Heart right ventricle (tissue), 16 donors: ENCODE measurements around the gene MRPL53. TPM values are rescaled to one million over a fixed set of nuclear protein-coding genes. Genes with fewer than 3 reads are reported as not detected.

Experiments used
- ATAC-seq, 8 donors: fragments of 200-7000 bp; cut with Tn5 transposase; one replicate each; pipeline ENCODE4 v1.9.1; 2020; ENCODE audit warnings: mild to moderate bottlenecking in 8 of 8, moderate library complexity in 8 of 8, moderate number of reproducible peaks in 1 of 8
- DNase-seq, 2 donors: peaks; one replicate each; pipeline ENCODE4 v3.0.0-alpha.2; 2020
- H3K27ac ChIP-seq, 10 donors: fragments of 200-600 bp; sonication (generic) in 2 of 10; one replicate each; pipeline versions ENCODE4 v1.5.0 to v1.8.0; 2020 to 2022; ENCODE audit warnings: mild to moderate bottlenecking in 3 of 10
- H3K27me3 ChIP-seq, 7 donors: fragments of 200-600 bp; one replicate each; pipeline ENCODE4 v1.8.0; 2021 to 2022; ENCODE audit warnings: mild to moderate bottlenecking in 2 of 7
- H3K36me3 ChIP-seq, 9 donors: fragments of 200-600 bp; sonication (generic) in 1 of 9; one replicate each; pipeline versions ENCODE4 v1.5.0 to v1.8.0; 2020 to 2022; ENCODE audit warnings: mild to moderate bottlenecking in 2 of 9
- H3K4me1 ChIP-seq, 9 donors: fragments of 200-600 bp; sonication (generic) in 1 of 9; one replicate each; pipeline versions ENCODE4 v1.5.0 to v1.8.0; 2020 to 2022; ENCODE audit warnings: mild to moderate bottlenecking in 4 of 9
- H3K4me3 ChIP-seq, 10 donors: fragments of 200-600 bp; sonication (generic) in 2 of 10; one replicate each; pipeline versions ENCODE4 v1.5.0 to v1.8.0; 2020 to 2022; ENCODE audit warnings: mild to moderate bottlenecking in 7 of 10, moderate library complexity in 2 of 10
- H3K9me3 ChIP-seq, 11 donors: fragments of 200-600 bp in 10 of 11; sonication (generic) in 2 of 11; one replicate each; pipeline versions ENCODE4 v1.5.0 to v1.8.0; 2013 to 2022; ENCODE audit warnings: mild to moderate bottlenecking in 2 of 11, control low read depth in 1 of 11, moderate library complexity in 1 of 11
- WGBS, 2 donors: extraction: QIAGEN DNeasy Blood & Tissue Kit; methylation state at CpG; one replicate each; pipeline ENCODE4 v1.1.7; 2013; ENCODE audit warnings: inconsistent platforms in 1 of 2; 5-methylcytosine and 5-hydroxymethylcytosine counted together
- intact Hi-C, 10 donors: fragments of 100-400 bp; cut with DNase I; formaldehyde crosslinking; loops; one replicate each; pipeline versions ENCODE4 v1.11.1 to v1.14.2; 2022
- polyA plus RNA-seq, 2 donors: library from polyadenylated mRNA; stranded (reverse); fragments of 200-250 nt; gene quantifications; one replicate each; pipeline ENCODE4 v1.2.3, GENCODE V29; 2013
- total RNA-seq, 10 donors: library from RNA; stranded (reverse); fragmentation: NEBNext Ultra II Directional in 3 of 10; extraction: Animal tissue kit (Norgen Biotek cat#: 25700) in 3 of 10; gene quantifications; one replicate each; pipeline versions ENCODE4 v1.2.1 to v1.2.4, GENCODE V29; 2021 to 2023
- TF ChIP-seq, protein P1 (sequence below), 9 donors: fragments of 200-600 bp; sonication (generic) in 2 of 9; IDR thresholded peaks; one replicate each; pipeline versions ENCODE4 v1.5.0 to v1.8.0; 2021 to 2022; ENCODE audit warnings: antibody characterized with exemption in 9 of 9, mild to moderate bottlenecking in 5 of 9, moderate library complexity in 1 of 9
- donor health status: Arrhythmogenic right ventricular cardiomyopathy.
- donor health status: ischemic (EF 13 %, LVEDD 7.1; RV severe dilation, severe dysfunction).
- donor health status: healthy with polysubstance abuse.
- donor health status: DM: no; HTN: yes; CAD: no.
- donor health status: DM: no; HTN: no; CAD: no.
- donor health status: ischemic (EF 25% LVEDD 6.9; RV normal size, moderate dysfunction).
- donor health status: ischemic (EF 25% LVEDD 5.7; RV mildly dilated, moderate dysfunction).
- donor health status: healthy.
- donor health status: DM: yes; HTN: yes; CAD: no.
- donor health status: Ischemic cardiomyopathy.
- donor health status: ischemic (EF 35%, LVEDD 5.7; RV mildly dilated, moderate dysfunction).
- donor health status: nonischemic (EF 11% LVEDD 7.7; RV severe dilation, severe dysfunction).
- donor health status: DM: yes; HTN: yes; CAD: no.
- donor health status: PGD.
- donor health status: ischemic (EF 29% LVEDD 5.4; RV normal size, mild dysfunction).
- donor health status: nonischemic (EF 23%, LVEDD 6.1; RV moderate dilation, normal function).

Gene MRPL53
- total and polyA plus RNA-seq, 12 donors, result 92.3 to 188 (median 148) TPM

DNA sequence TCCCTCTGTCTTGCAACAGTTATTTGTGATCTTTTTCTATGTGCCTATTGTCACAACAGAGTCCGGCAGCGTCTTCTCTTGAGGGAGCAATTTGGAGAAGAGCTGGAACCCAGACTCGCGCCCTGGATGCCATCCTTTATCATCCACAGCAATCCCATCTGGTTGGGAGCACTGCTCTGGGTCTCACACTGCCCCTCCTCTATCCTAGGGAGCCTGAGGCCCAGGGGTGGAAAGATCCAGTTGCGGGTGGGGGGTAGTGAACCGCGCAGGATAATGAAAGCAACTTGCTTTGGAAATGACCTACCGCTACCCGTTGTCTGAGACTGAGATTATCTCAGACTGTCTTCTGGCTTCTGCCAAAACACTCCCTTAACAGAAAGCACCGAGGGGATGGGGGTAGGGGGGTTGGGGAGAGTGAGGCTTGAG is 13.5 kb downstream of the MRPL53 start:
- TF ChIP-seq, protein P1, sequence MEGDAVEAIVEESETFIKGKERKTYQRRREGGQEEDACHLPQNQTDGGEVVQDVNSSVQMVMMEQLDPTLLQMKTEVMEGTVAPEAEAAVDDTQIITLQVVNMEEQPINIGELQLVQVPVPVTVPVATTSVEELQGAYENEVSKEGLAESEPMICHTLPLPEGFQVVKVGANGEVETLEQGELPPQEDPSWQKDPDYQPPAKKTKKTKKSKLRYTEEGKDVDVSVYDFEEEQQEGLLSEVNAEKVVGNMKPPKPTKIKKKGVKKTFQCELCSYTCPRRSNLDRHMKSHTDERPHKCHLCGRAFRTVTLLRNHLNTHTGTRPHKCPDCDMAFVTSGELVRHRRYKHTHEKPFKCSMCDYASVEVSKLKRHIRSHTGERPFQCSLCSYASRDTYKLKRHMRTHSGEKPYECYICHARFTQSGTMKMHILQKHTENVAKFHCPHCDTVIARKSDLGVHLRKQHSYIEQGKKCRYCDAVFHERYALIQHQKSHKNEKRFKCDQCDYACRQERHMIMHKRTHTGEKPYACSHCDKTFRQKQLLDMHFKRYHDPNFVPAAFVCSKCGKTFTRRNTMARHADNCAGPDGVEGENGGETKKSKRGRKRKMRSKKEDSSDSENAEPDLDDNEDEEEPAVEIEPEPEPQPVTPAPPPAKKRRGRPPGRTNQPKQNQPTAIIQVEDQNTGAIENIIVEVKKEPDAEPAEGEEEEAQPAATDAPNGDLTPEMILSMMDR (IDR thresholded peaks at IDR 0.05), result no peak
- Histone ChIP-seq H3K9me3 (no peaks in the 10 kb centered on the region), H3K27ac (peak overlapping the region in 9 of 10 donors; percentile 73 to 98 (median 79)), H3K27me3 (no peaks in the 10 kb centered on the region), H3K4me3 (peak overlapping the region; percentile 50 to 90 (median 79)), H3K4me1 (peaks cover 14 to 48% (median 39%) of the 10 kb centered on the region in 9 donors), H3K36me3 (peaks cover 0 to 35% (median 6%) of the 10 kb centered on the region in 9 donors)
- ATAC-seq (no peak), DNase-seq (no peak)
- WGBS, 2 donors, result 2 to 3% methylated on average over 10 of the region's 10 CpGs
- intact Hi-C loops, result loop anchor here in 2 of 10 donors (1.0 kb wide), 2 partner anchors 13 to 48 kb away; partner anchors contain the start of genes MRPL53 (in 1 of the 2) and PCGF1 (in 1 of the 2)

DNA sequence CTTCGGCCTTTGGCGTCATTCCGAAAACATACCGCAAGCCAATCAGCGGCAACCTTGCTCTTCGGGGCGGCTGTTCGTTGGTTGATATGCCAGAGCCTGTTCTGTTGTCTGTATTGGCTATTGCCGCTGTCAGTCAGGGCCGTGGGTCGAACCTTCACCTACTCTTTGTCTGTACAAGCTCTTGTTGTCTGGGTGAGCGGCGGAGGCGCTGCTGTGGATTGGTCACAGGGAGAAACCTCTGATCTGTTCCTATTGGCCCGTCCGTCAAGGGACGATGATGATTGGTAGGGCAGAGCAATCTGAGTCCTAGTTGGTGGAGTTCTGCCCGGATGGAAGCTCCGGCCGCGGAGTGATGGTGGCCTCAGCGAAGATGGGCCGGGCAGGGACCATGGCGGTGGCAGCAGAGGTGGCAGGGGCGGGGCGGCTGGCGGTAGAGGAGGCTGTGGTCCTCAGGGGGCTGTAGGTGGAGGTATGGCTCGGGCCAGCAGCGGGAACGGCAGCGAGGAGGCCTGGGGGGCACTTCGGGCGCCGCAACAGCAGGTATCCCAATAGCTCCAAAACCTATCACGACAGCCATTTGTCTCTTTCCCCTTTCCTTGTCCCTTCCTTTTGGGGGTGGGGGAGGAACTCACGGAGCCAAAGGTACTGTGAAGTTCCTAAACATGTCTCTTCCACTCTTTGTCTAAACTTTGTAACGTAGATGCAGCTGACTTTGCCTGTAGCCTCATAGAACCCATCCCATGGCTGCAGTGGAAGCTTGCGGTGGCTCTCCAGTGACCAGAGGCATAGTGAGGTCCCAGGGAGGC is 14.1 kb downstream of the MRPL53 start, which contains the start of gene WBP1:
Gene WBP1 (plus strand): TSS at position 307 of the 806 bp plus-strand sequence. CDS start 165 bp downstream, at position 472.
- WGBS, 2 donors, result 1 to 2% methylated on average over 33 to 37 of the region's 38 CpGs
- H3K4me1 ChIP-seq, result peaks cover 14 to 42% (median 36%) of the 10 kb centered on the region in 9 donors
- no peaks in the 10 kb centered on the region for H3K9me3 ChIP-seq
- TF ChIP-seq, protein P1 (IDR thresholded peaks at IDR 0.05), result no peak
- ATAC-seq, result peak; percentile 92 to 95 (median 94)
- intact Hi-C loops, result loop anchor here in 2 of 10 donors (1.0 kb wide), 2 partner anchors 14 to 49 kb away; partner anchors contain the start of genes MRPL53 (in 1 of the 2) and PCGF1 (in 1 of the 2)
- peak within 1 kb of the TSS; percentile 88 to 98 (median 96) for H3K27ac ChIP-seq
- H3K36me3 ChIP-seq, result peaks cover 0 to 35% (median 6%) of the 10 kb centered on the region in 9 donors
- peak; percentile 98 to 100 for DNase-seq
- no peaks in the 10 kb centered on the region for H3K27me3 ChIP-seq
- peak within 1 kb of the TSS; percentile 57 to 90 (median 80) for H3K4me3 ChIP-seq

DNA sequence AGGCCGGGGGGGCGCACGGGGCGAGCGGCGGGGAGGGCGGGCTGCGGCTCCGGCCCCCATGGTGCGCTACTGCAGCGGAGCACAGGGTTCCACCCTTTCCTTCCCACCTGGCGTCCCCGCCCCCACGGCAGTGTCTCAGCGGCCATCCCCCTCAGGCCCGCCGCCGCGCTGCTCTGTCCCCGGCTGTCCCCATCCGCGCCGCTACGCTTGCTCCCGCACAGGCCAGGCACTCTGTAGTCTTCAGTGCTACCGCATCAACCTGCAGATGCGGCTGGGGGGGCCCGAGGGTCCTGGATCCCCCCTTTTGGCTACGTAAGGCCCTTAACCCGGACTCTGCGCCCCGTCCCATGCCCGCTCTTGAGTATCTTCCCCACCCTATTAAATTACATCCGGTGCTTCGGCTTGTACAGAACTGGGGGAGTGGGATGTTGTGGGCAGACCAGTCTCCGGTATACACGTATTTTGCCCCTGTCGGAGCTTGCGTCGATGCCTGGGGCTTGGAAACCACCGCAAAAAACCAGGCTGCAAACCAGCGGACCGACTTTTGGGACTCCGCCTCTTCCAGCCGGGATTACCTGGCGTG is 14.8 kb downstream of the MRPL53 start:
- Histone ChIP-seq H3K4me3 (peak overlapping the region; percentile 57 to 90 (median 80)), H3K27ac (peak overlapping the region; percentile 88 to 98 (median 96)), H3K4me1 (peaks cover 14 to 42% (median 36%) of the 10 kb centered on the region in 9 donors), H3K36me3 (peaks cover 0 to 29% (median 6%) of the 10 kb centered on the region in 9 donors), H3K27me3 (no peaks in the 10 kb centered on the region), H3K9me3 (no peaks in the 10 kb centered on the region)
- peak; percentile 63 to 71 for DNase-seq
- ATAC-seq, result peak; percentile 12 to 57 (median 38)
- WGBS, 2 donors, result 0 to 1% methylated on average over 46 of the region's 46 CpGs
- intact Hi-C loops, result loop anchor here in 2 of 10 donors (1.0 kb wide), 2 partner anchors 15 to 50 kb away; partner anchors contain the start of genes MRPL53 (in 1 of the 2) and PCGF1 (in 1 of the 2)
- TF ChIP-seq, protein P1 (IDR thresholded peaks at IDR 0.05), result no peak

DNA sequence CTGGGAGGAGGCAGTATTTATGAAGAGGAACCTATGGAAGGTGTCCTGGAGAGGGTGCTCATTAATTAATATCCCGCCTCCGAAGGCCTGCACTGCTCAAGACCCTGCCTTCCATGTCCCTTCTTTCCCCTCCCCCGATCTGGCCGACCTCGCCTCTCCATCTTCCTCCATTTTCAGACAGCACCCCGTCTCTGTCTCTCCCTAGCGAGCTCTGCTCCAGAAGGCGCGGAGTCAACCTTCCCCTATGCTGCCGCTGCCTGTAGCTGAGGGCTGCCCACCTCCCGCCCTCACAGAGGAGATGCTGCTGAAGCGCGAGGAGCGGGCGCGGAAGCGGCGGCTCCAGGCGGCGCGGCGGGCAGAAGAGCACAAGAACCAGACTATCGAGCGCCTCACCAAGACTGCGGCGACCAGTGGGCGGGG is 15.3 kb downstream of the MRPL53 start:
- 1 to 2% methylated on average over 26 to 27 of the region's 27 CpGs for WGBS, 2 donors
- intact Hi-C loops, result no loop called here
- Histone ChIP-seq H3K27me3 (no peaks in the 10 kb centered on the region), H3K36me3 (peaks cover 0 to 24% (median 6%) of the 10 kb centered on the region in 9 donors), H3K27ac (peak overlapping the region; percentile 88 to 98 (median 96)), H3K9me3 (no peaks in the 10 kb centered on the region), H3K4me1 (peaks cover 14 to 42% (median 36%) of the 10 kb centered on the region in 9 donors), H3K4me3 (peak overlapping the region; percentile 57 to 90 (median 80))
- TF ChIP-seq, protein P1 (IDR thresholded peaks at IDR 0.05), result no peak
- no peak for DNase-seq
- no peak for ATAC-seq
